ENCODE measurements around the gene GPANK1. TPM values are rescaled to one million over a fixed set of nuclear protein-coding genes. Genes with fewer than 3 reads are reported as not detected.

GPANK1 gene
- total and polyA plus RNA-seq, 9 donors: 14.6 to 26.6 (median 17.7) TPM

DNA sequence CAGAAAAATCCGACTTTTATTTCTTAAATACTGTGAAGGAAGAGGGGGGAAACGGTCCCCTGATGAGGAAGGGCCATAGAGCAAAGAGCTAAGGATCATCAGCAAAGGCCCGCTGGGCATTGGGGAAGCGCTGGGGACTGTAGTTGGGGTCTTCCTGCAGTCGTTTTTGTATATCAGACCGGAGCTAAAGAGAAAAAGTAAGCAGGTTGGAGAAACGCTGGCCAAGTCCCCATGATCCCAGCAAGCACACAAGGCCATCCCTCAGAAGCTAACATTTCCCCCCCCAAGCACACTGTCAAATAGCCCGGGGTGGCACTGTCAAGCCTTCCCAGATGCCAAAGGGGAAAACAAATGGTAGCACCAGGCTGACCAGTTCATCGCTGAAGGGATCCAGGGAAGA lies 25.8 kb downstream of the GPANK1 start:
- TF ChIP-seq, protein P1, sequence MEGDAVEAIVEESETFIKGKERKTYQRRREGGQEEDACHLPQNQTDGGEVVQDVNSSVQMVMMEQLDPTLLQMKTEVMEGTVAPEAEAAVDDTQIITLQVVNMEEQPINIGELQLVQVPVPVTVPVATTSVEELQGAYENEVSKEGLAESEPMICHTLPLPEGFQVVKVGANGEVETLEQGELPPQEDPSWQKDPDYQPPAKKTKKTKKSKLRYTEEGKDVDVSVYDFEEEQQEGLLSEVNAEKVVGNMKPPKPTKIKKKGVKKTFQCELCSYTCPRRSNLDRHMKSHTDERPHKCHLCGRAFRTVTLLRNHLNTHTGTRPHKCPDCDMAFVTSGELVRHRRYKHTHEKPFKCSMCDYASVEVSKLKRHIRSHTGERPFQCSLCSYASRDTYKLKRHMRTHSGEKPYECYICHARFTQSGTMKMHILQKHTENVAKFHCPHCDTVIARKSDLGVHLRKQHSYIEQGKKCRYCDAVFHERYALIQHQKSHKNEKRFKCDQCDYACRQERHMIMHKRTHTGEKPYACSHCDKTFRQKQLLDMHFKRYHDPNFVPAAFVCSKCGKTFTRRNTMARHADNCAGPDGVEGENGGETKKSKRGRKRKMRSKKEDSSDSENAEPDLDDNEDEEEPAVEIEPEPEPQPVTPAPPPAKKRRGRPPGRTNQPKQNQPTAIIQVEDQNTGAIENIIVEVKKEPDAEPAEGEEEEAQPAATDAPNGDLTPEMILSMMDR (IDR thresholded peaks at IDR 0.05): no peak
- TF ChIP-seq POLR2A (IDR thresholded peaks at IDR 0.05) (no peak), EP300 (IDR thresholded peaks at IDR 0.05) (no peak)
- no peak for DNase-seq
- H3K4me1 ChIP-seq (ENCODE audit: insufficient read depth): no peaks in the 10 kb centered on the region
- H3K9me3 ChIP-seq: no peaks in the 10 kb centered on the region
- intact Hi-C loops (cut with DNase I): no loop called here
- H3K27me3 ChIP-seq: no peaks in the 10 kb centered on the region
- no peak overlapping the region for H3K4me3 ChIP-seq
- H3K36me3 ChIP-seq: peaks cover 3% of the 10 kb centered on the region
- 63 to 73% (median 64%) methylated on average over 9 of the region's 9 CpGs for WGBS, 3 donors
- no peak overlapping the region for H3K27ac ChIP-seq

DNA sequence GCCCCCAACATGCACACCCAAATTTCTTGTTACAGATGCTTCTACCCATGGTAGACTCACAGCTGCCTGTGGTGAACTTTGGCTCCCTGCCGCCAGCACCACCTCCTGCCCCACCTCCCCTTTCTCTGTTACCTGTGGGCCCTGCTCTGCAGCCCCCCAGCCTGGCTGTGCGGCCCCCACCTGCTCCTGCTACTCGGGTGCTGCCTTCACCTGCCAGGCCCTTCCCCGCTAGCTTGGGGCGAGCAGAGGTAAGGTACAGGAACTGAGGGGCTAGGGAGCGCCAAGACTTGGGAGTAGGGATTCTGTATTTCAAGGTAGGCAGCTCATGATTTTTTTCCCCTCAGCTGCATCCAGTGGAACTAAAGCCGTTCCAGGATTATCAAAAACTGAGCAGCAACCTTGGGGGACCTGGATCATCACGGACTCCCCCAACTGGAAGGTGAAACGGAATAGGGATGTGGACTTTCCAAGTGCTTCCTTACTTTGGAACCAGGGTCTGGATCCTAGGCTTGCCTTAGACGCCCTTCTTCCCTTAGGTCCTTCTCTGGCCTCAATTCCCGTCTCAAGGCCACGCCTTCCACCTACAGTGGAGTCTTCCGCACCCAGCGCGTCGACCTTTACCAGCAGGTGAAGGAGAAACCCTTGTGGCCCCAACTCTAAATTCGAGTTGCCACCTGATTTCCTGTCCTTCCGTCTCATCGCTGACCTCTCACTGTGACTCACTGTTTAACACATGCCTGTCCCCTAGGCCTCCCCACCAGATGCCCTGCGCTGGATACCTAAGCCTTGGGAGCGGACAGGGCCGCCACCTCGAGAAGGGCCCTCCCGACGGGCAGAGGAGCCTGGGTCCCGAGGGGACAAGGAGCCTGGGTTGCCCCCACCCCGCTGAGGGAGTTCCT lies 27.9 kb downstream of the GPANK1 start:
- 69 to 75% (median 71%) methylated on average over 27 of the region's 27 CpGs for WGBS, 3 donors
- H3K27me3 ChIP-seq: no peaks in the 10 kb centered on the region
- H3K4me1 ChIP-seq (ENCODE audit: insufficient read depth): no peaks in the 10 kb centered on the region
- TF ChIP-seq POLR2A (IDR thresholded peaks at IDR 0.05) (no peak), EP300 (IDR thresholded peaks at IDR 0.05) (no peak)
- TF ChIP-seq, protein P1 (IDR thresholded peaks at IDR 0.05): no peak
- no peak overlapping the region for H3K4me3 ChIP-seq
- H3K36me3 ChIP-seq: peaks cover 3% of the 10 kb centered on the region
- intact Hi-C loops (cut with DNase I): no loop called here
- no peak overlapping the region for H3K27ac ChIP-seq
- H3K9me3 ChIP-seq: no peaks in the 10 kb centered on the region
- no peak for DNase-seq

DNA sequence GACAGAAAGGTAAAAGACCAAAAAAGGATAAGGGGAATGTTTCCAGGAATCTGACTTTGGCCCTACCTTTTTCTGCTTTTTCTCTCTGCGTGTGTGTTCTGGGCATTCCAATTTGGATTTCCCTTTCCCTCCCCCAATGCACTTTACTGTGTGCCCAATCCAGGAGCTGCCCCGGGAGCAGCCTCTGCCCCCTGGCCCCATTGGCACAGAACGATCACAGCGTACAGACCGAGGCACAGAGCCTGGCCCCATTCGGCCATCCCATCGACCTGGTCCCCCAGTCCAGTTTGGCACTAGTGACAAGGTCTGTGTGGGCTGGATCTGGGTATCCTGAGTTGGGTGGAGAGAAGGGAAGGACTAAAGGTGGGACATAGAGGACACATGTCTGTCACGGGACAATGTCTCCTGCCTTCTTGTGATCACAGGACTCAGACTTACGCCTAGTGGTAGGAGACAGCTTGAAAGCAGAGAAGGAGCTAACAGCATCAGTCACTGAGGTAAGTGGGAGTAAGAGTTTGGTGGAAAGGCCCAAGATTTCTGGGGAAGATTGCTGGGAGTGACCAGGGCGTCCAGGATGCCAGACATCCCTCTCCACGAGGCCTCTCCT lies 29.7 kb downstream of the GPANK1 start:
- Histone ChIP-seq H3K27ac (no peak overlapping the region), H3K4me3 (no peak overlapping the region), H3K36me3 (peaks cover 3% of the 10 kb centered on the region), H3K4me1 (ENCODE audit: insufficient read depth) (no peaks in the 10 kb centered on the region), H3K27me3 (no peaks in the 10 kb centered on the region), H3K9me3 (no peaks in the 10 kb centered on the region)
- intact Hi-C loops (cut with DNase I): no loop called here
- DNase-seq: no peak
- TF ChIP-seq, protein P1 (IDR thresholded peaks at IDR 0.05): no peak
- TF ChIP-seq POLR2A (IDR thresholded peaks at IDR 0.05) (no peak), EP300 (IDR thresholded peaks at IDR 0.05) (no peak)
- 68 to 73% (median 70%) methylated on average over 11 of the region's 11 CpGs for WGBS, 3 donors

DNA sequence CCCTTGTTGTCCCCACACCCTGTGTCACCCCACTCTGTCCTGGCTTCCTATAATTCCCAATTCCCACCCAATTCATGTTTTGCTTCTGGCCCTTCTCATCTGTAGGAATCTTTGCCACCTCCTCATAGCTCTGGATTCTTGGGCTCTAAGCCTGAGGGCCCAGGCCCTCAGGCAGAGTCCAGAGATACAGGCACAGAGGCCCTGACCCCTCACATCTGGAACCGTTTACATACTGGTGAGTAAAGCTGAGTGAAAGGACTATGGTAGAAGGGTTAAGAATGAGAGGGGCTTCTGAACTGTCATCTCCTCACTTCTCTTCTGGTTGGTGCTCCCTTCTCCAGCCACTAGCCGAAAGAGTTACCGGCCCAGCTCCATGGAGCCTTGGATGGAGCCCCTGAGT lies 30.7 kb downstream of the GPANK1 start:
- no peak for DNase-seq
- 76 to 87% (median 83%) methylated on average over 3 of the region's 3 CpGs for WGBS, 3 donors
- Histone ChIP-seq H3K36me3 (peaks cover 3% of the 10 kb centered on the region), H3K4me1 (ENCODE audit: insufficient read depth) (no peaks in the 10 kb centered on the region), H3K4me3 (no peak overlapping the region), H3K27me3 (no peaks in the 10 kb centered on the region), H3K27ac (no peak overlapping the region), H3K9me3 (no peaks in the 10 kb centered on the region)
- intact Hi-C loops (cut with DNase I): no loop called here
- no peak for TF ChIP-seq POLR2A (IDR thresholded peaks at IDR 0.05)
- TF ChIP-seq, protein P1 (IDR thresholded peaks at IDR 0.05): no peak
- TF ChIP-seq EP300 (IDR thresholded peaks at IDR 0.05): no peak

All from ovary (tissue), 9 donors.